OCI-LY1 (cell line): Measurements from ENCODE around the gene RBP5.

Source experiments
- CTCF ChIP-seq: fragments of 200-600 bp; sonication (generic), shearing (Covaris generic); IDR thresholded peaks from 2 replicates; pipeline ENCODE4 v1.5.1; 2017; ENCODE audit warnings: mild to moderate bottlenecking, antibody characterized with exemption, low read length, moderate library complexity, mixed read lengths
- EZH2 ChIP-seq: fragments of 200-600 bp; sonication (generic), shearing (Covaris generic); IDR thresholded peaks from 2 replicates; pipeline ENCODE4 v1.8.0; 2017; ENCODE audit warnings: borderline replicate concordance, mixed run types, mild to moderate bottlenecking, antibody characterized with exemption, low read length, moderate library complexity, mixed read lengths

- TF ChIP-seq CTCF, result no peak
- TF ChIP-seq EZH2, result no peak
These were observed 11.8 kb downstream of the RBP5 start for GRCh38 chr12:7116916-7117315.
